ENCODE data around the gene KCNQ5.

The KCNQ5 gene

GRCh38 chr6:73043446-73043845 lies 421.6 kb downstream of the KCNQ5 start:
- no peaks in the 10 kb centered on the region for H3K4me1 ChIP-seq (ENCODE audit: control insufficient read depth in 2 of 2, insufficient read depth in 2 of 2, low read length in 2 of 2)
- H3K9ac ChIP-seq (ENCODE audit: low read depth in 1 of 2, low read length in 2 of 2) = no peak overlapping the region
- no peaks in the 10 kb centered on the region for H3K9me3 ChIP-seq (ENCODE audit: control insufficient read depth in 2 of 2, low read length in 2 of 2)
- no peaks in the 10 kb centered on the region for H3K27me3 ChIP-seq (ENCODE audit: control insufficient read depth in 2 of 2, insufficient read depth in 2 of 2, low read length in 2 of 2)
- H3K36me3 ChIP-seq (ENCODE audit: control insufficient read depth in 2 of 2, insufficient read depth in 2 of 2, low read length in 2 of 2) = no peaks in the 10 kb centered on the region
- no peak overlapping the region for H3K27ac ChIP-seq (ENCODE audit: low read depth in 2 of 2, low read length in 2 of 2)
- no peak overlapping the region for H3K4me3 ChIP-seq (ENCODE audit: low read length in 2 of 2)

GRCh38 chr6:73045609-73046008 lies 423.7 kb downstream of the KCNQ5 start:
- no peak overlapping the region for H3K4me3 ChIP-seq (ENCODE audit: low read length in 2 of 2)
- no peaks in the 10 kb centered on the region for H3K4me1 ChIP-seq (ENCODE audit: control insufficient read depth in 2 of 2, insufficient read depth in 2 of 2, low read length in 2 of 2)
- H3K9ac ChIP-seq (ENCODE audit: low read depth in 1 of 2, low read length in 2 of 2) = no peak overlapping the region
- H3K9me3 ChIP-seq (ENCODE audit: control insufficient read depth in 2 of 2, low read length in 2 of 2) = no peaks in the 10 kb centered on the region
- no peaks in the 10 kb centered on the region for H3K27me3 ChIP-seq (ENCODE audit: control insufficient read depth in 2 of 2, insufficient read depth in 2 of 2, low read length in 2 of 2)
- no peak overlapping the region for H3K27ac ChIP-seq (ENCODE audit: low read depth in 2 of 2, low read length in 2 of 2)
- no peaks in the 10 kb centered on the region for H3K36me3 ChIP-seq (ENCODE audit: control insufficient read depth in 2 of 2, insufficient read depth in 2 of 2, low read length in 2 of 2)

- H3K36me3 ChIP-seq (ENCODE audit: control insufficient read depth in 2 of 2, insufficient read depth in 2 of 2, low read length in 2 of 2) = no peaks in the 10 kb centered on the region
- H3K9ac ChIP-seq (ENCODE audit: low read depth in 1 of 2, low read length in 2 of 2) = no peak overlapping the region
- no peaks in the 10 kb centered on the region for H3K9me3 ChIP-seq (ENCODE audit: control insufficient read depth in 2 of 2, low read length in 2 of 2)
- no peak overlapping the region for H3K27ac ChIP-seq (ENCODE audit: low read depth in 2 of 2, low read length in 2 of 2)
- no peaks in the 10 kb centered on the region for H3K4me1 ChIP-seq (ENCODE audit: control insufficient read depth in 2 of 2, insufficient read depth in 2 of 2, low read length in 2 of 2)
- H3K4me3 ChIP-seq (ENCODE audit: low read length in 2 of 2) = no peak overlapping the region
- H3K27me3 ChIP-seq (ENCODE audit: control insufficient read depth in 2 of 2, insufficient read depth in 2 of 2, low read length in 2 of 2) = no peaks in the 10 kb centered on the region
Observed at GRCh38 chr6:73047801-73048200, 425.9 kb downstream of the KCNQ5 start.

- Histone ChIP-seq H3K27me3 (ENCODE audit: control insufficient read depth in 2 of 2, insufficient read depth in 2 of 2, low read length in 2 of 2) (no peaks in the 10 kb centered on the region), H3K27ac (ENCODE audit: low read depth in 2 of 2, low read length in 2 of 2) (no peak overlapping the region), H3K36me3 (ENCODE audit: control insufficient read depth in 2 of 2, insufficient read depth in 2 of 2, low read length in 2 of 2) (no peaks in the 10 kb centered on the region), H3K4me1 (ENCODE audit: control insufficient read depth in 2 of 2, insufficient read depth in 2 of 2, low read length in 2 of 2) (no peaks in the 10 kb centered on the region), H3K9me3 (ENCODE audit: control insufficient read depth in 2 of 2, low read length in 2 of 2) (no peaks in the 10 kb centered on the region), H3K4me3 (ENCODE audit: low read length in 2 of 2) (no peak overlapping the region), H3K9ac (ENCODE audit: low read depth in 1 of 2, low read length in 2 of 2) (no peak overlapping the region)
Observed at GRCh38 chr6:73049971-73050594, 428.2 kb downstream of the KCNQ5 start.

GRCh38 chr6:73050706-73051105 lies 428.8 kb downstream of the KCNQ5 start:
- no peaks in the 10 kb centered on the region for H3K9me3 ChIP-seq (ENCODE audit: control insufficient read depth in 2 of 2, low read length in 2 of 2)
- no peak overlapping the region for H3K27ac ChIP-seq (ENCODE audit: low read depth in 2 of 2, low read length in 2 of 2)

GRCh38 chr6:73051147-73051546 lies 429.3 kb downstream of the KCNQ5 start:
- Histone ChIP-seq H3K9ac (ENCODE audit: low read depth in 1 of 2, low read length in 2 of 2) (no peak overlapping the region), H3K9me3 (ENCODE audit: control insufficient read depth in 2 of 2, low read length in 2 of 2) (no peaks in the 10 kb centered on the region), H3K4me1 (ENCODE audit: control insufficient read depth in 2 of 2, insufficient read depth in 2 of 2, low read length in 2 of 2) (no peaks in the 10 kb centered on the region), H3K4me3 (ENCODE audit: low read length in 2 of 2) (no peak overlapping the region), H3K27ac (ENCODE audit: low read depth in 2 of 2, low read length in 2 of 2) (no peak overlapping the region), H3K27me3 (ENCODE audit: control insufficient read depth in 2 of 2, insufficient read depth in 2 of 2, low read length in 2 of 2) (no peaks in the 10 kb centered on the region), H3K36me3 (ENCODE audit: control insufficient read depth in 2 of 2, insufficient read depth in 2 of 2, low read length in 2 of 2) (no peaks in the 10 kb centered on the region)

More at GRCh38 chr6:73050706-73051105, 428.8 kb downstream of the KCNQ5 start:
- H3K4me1 ChIP-seq (ENCODE audit: control insufficient read depth in 2 of 2, insufficient read depth in 2 of 2, low read length in 2 of 2) = no peaks in the 10 kb centered on the region
- H3K36me3 ChIP-seq (ENCODE audit: control insufficient read depth in 2 of 2, insufficient read depth in 2 of 2, low read length in 2 of 2) = no peaks in the 10 kb centered on the region
- no peak overlapping the region for H3K4me3 ChIP-seq (ENCODE audit: low read length in 2 of 2)
- no peak overlapping the region for H3K9ac ChIP-seq (ENCODE audit: low read depth in 1 of 2, low read length in 2 of 2)
- H3K27me3 ChIP-seq (ENCODE audit: control insufficient read depth in 2 of 2, insufficient read depth in 2 of 2, low read length in 2 of 2) = no peaks in the 10 kb centered on the region

GRCh38 chr6:73054958-73055357 lies 433.1 kb downstream of the KCNQ5 start:
- no peaks in the 10 kb centered on the region for H3K36me3 ChIP-seq (ENCODE audit: control insufficient read depth in 2 of 2, insufficient read depth in 2 of 2, low read length in 2 of 2)
- H3K9ac ChIP-seq (ENCODE audit: low read depth in 1 of 2, low read length in 2 of 2) = no peak overlapping the region
- no peaks in the 10 kb centered on the region for H3K9me3 ChIP-seq (ENCODE audit: control insufficient read depth in 2 of 2, low read length in 2 of 2)
- H3K4me3 ChIP-seq (ENCODE audit: low read length in 2 of 2) = no peak overlapping the region
- H3K4me1 ChIP-seq (ENCODE audit: control insufficient read depth in 2 of 2, insufficient read depth in 2 of 2, low read length in 2 of 2) = no peaks in the 10 kb centered on the region
- H3K27me3 ChIP-seq (ENCODE audit: control insufficient read depth in 2 of 2, insufficient read depth in 2 of 2, low read length in 2 of 2) = no peaks in the 10 kb centered on the region
- no peak overlapping the region for H3K27ac ChIP-seq (ENCODE audit: low read depth in 2 of 2, low read length in 2 of 2)

GRCh38 chr6:73058736-73059135 lies 436.9 kb downstream of the KCNQ5 start:
- Histone ChIP-seq H3K4me1 (ENCODE audit: control insufficient read depth in 2 of 2, insufficient read depth in 2 of 2, low read length in 2 of 2) (no peaks in the 10 kb centered on the region), H3K4me3 (ENCODE audit: low read length in 2 of 2) (no peak overlapping the region), H3K36me3 (ENCODE audit: control insufficient read depth in 2 of 2, insufficient read depth in 2 of 2, low read length in 2 of 2) (no peaks in the 10 kb centered on the region), H3K9me3 (ENCODE audit: control insufficient read depth in 2 of 2, low read length in 2 of 2) (no peaks in the 10 kb centered on the region), H3K9ac (ENCODE audit: low read depth in 1 of 2, low read length in 2 of 2) (no peak overlapping the region), H3K27ac (ENCODE audit: low read depth in 2 of 2, low read length in 2 of 2) (no peak overlapping the region), H3K27me3 (ENCODE audit: control insufficient read depth in 2 of 2, insufficient read depth in 2 of 2, low read length in 2 of 2) (no peaks in the 10 kb centered on the region)

- H3K9ac ChIP-seq (ENCODE audit: low read depth in 1 of 2, low read length in 2 of 2) = no peak overlapping the region
- H3K4me1 ChIP-seq (ENCODE audit: control insufficient read depth in 2 of 2, insufficient read depth in 2 of 2, low read length in 2 of 2) = no peaks in the 10 kb centered on the region
- no peak overlapping the region for H3K27ac ChIP-seq (ENCODE audit: low read depth in 2 of 2, low read length in 2 of 2)
- no peak overlapping the region for H3K4me3 ChIP-seq (ENCODE audit: low read length in 2 of 2)
- no peaks in the 10 kb centered on the region for H3K27me3 ChIP-seq (ENCODE audit: control insufficient read depth in 2 of 2, insufficient read depth in 2 of 2, low read length in 2 of 2)
- H3K9me3 ChIP-seq (ENCODE audit: control insufficient read depth in 2 of 2, low read length in 2 of 2) = no peaks in the 10 kb centered on the region
- no peaks in the 10 kb centered on the region for H3K36me3 ChIP-seq (ENCODE audit: control insufficient read depth in 2 of 2, insufficient read depth in 2 of 2, low read length in 2 of 2)
Observed at GRCh38 chr6:73062130-73062529, 440.3 kb downstream of the KCNQ5 start.

GRCh38 chr6:73062837-73063236 lies 441.0 kb downstream of the KCNQ5 start:
- Histone ChIP-seq H3K27ac (ENCODE audit: low read depth in 2 of 2, low read length in 2 of 2) (no peak overlapping the region), H3K4me1 (ENCODE audit: control insufficient read depth in 2 of 2, insufficient read depth in 2 of 2, low read length in 2 of 2) (no peaks in the 10 kb centered on the region), H3K9ac (ENCODE audit: low read depth in 1 of 2, low read length in 2 of 2) (no peak overlapping the region), H3K4me3 (ENCODE audit: low read length in 2 of 2) (no peak overlapping the region), H3K9me3 (ENCODE audit: control insufficient read depth in 2 of 2, low read length in 2 of 2) (no peaks in the 10 kb centered on the region), H3K36me3 (ENCODE audit: control insufficient read depth in 2 of 2, insufficient read depth in 2 of 2, low read length in 2 of 2) (no peaks in the 10 kb centered on the region), H3K27me3 (ENCODE audit: control insufficient read depth in 2 of 2, insufficient read depth in 2 of 2, low read length in 2 of 2) (no peaks in the 10 kb centered on the region)

- H3K4me1 ChIP-seq (ENCODE audit: control insufficient read depth in 2 of 2, insufficient read depth in 2 of 2, low read length in 2 of 2) = no peaks in the 10 kb centered on the region
- H3K36me3 ChIP-seq (ENCODE audit: control insufficient read depth in 2 of 2, insufficient read depth in 2 of 2, low read length in 2 of 2) = no peaks in the 10 kb centered on the region
- no peaks in the 10 kb centered on the region for H3K9me3 ChIP-seq (ENCODE audit: control insufficient read depth in 2 of 2, low read length in 2 of 2)
- no peak overlapping the region for H3K9ac ChIP-seq (ENCODE audit: low read depth in 1 of 2, low read length in 2 of 2)
- H3K4me3 ChIP-seq (ENCODE audit: low read length in 2 of 2) = no peak overlapping the region
- no peak overlapping the region for H3K27ac ChIP-seq (ENCODE audit: low read depth in 2 of 2, low read length in 2 of 2)
- no peaks in the 10 kb centered on the region for H3K27me3 ChIP-seq (ENCODE audit: control insufficient read depth in 2 of 2, insufficient read depth in 2 of 2, low read length in 2 of 2)
Observed at GRCh38 chr6:73064266-73064665, 442.4 kb downstream of the KCNQ5 start.
